Astrocyte (in vitro differentiated cells and primary cell): ENCODE results near the gene SPDYE6.
"Not testable (repeated sequence)": the region's sequence is repeated elsewhere in the genome, so short reads cannot be mapped to it uniquely, and the experiment has no call there.

ENCODE experiments used
- CTCF ChIP-seq: IDR thresholded peaks from 2 replicates; pipeline ENCODE4 v1.5.1; 2011; ENCODE audit warnings: low read depth, mild to moderate bottlenecking, inconsistent platforms, low read length, moderate library complexity; ENCODE audit not compliant: insufficient read depth
- EZH2 ChIP-seq: IDR thresholded peaks from 2 replicates; pipeline ENCODE4 v1.6.1; 2012; ENCODE audit warnings: mild to moderate bottlenecking, low read length, inconsistent platforms; ENCODE audit not compliant: insufficient read depth

GRCh38 chr7:102404862-102405188 lies 48.6 kb upstream of the SPDYE6 start:
- not testable (repeated sequence) for TF ChIP-seq CTCF, EZH2
